Measurements from ENCODE around the gene VSTM4. TPM values are rescaled to one million over a fixed set of nuclear protein-coding genes. Genes with fewer than 3 reads are reported as not detected.

Gene VSTM4
- total and polyA plus RNA-seq, 2 experiments from 2014 or later = 9.5 to 12.3 TPM

GRCh38 chr10:49120911-49121310 lies 5.6 kb upstream of the VSTM4 start:
- Histone ChIP-seq H3K36me3 (ENCODE audit: low read depth) (no peaks in the 10 kb centered on the region), H3K27ac (no peak overlapping the region), H3K9ac (no peak overlapping the region), H3K9me3 (ENCODE audit: low read depth) (no peaks in the 10 kb centered on the region), H3K27me3 (replicated peaks; ENCODE audit: insufficient read depth) (no peaks in the 10 kb centered on the region), H3K4me2 (ENCODE audit: unreplicated experiment) (no peak overlapping the region), H2AFZ (no peak overlapping the region), H3K4me1 (ENCODE audit: insufficient read depth) (peaks cover 3% of the 10 kb centered on the region; the same call in 1 of the 2 replicates), H3K4me3 (no peak overlapping the region), H3K9me2 (ENCODE audit: insufficient read depth) (no peaks in the 10 kb centered on the region), H3F3A (ENCODE audit: insufficient read depth) (peaks cover 11% of the 10 kb centered on the region; the same call in 1 of the 2 replicates), H4K20me1 (ENCODE audit: insufficient read depth) (no peaks in the 10 kb centered on the region), H3K79me2 (ENCODE audit: insufficient read depth) (no peaks in the 10 kb centered on the region)
- no peak for DNase-seq
- no peak for TF ChIP-seq EZH2 (IDR thresholded peaks at IDR 0.05; ENCODE audit: insufficient read depth, poor library complexity, severe bottlenecking)
- no peak for TF ChIP-seq EZH2phosphoT487 (IDR thresholded peaks at IDR 0.05; ENCODE audit: insufficient read depth, low read depth)
- in situ Hi-C loops (cut with MboI) = no loop called here
- 91 to 98% methylated on average over 3 of the region's 3 CpGs for WGBS, 2 experiments (ENCODE audit: low coverage in 1 of 2, low lambda C conversion rate in 2 of 2, missing lambda C conversion rate in 2 of 2)

GRCh38 chr10:49119746-49120145 lies 4.4 kb upstream of the VSTM4 start:
- H3K4me2 ChIP-seq (ENCODE audit: unreplicated experiment) = no peak overlapping the region
- H3K27me3 ChIP-seq (replicated peaks; ENCODE audit: insufficient read depth) = no peaks in the 10 kb centered on the region
- no peak overlapping the region for H2AFZ ChIP-seq
- peaks cover 11% of the 10 kb centered on the region; the same call in 1 of the 2 replicates for H3F3A ChIP-seq (ENCODE audit: insufficient read depth)
- WGBS, 2 experiments (ENCODE audit: low coverage in 1 of 2, low lambda C conversion rate in 2 of 2, missing lambda C conversion rate in 2 of 2) = 33 to 39% methylated on average over 3 of the region's 3 CpGs
- no peak overlapping the region for H3K27ac ChIP-seq
- H3K4me3 ChIP-seq = no peak overlapping the region
- no peaks in the 10 kb centered on the region for H3K79me2 ChIP-seq (ENCODE audit: insufficient read depth)
- H4K20me1 ChIP-seq (ENCODE audit: insufficient read depth) = no peaks in the 10 kb centered on the region
- DNase-seq = peak; percentile 65
- H3K4me1 ChIP-seq (ENCODE audit: insufficient read depth) = peaks cover 3% of the 10 kb centered on the region; the same call in 1 of the 2 replicates
- H3K9me2 ChIP-seq (ENCODE audit: insufficient read depth) = no peaks in the 10 kb centered on the region
- in situ Hi-C loops (cut with MboI) = no loop called here
- TF ChIP-seq EZH2 (IDR thresholded peaks at IDR 0.05; ENCODE audit: insufficient read depth, poor library complexity, severe bottlenecking) (no peak), EZH2phosphoT487 (IDR thresholded peaks at IDR 0.05; ENCODE audit: insufficient read depth, low read depth) (no peak)
- H3K9me3 ChIP-seq (ENCODE audit: low read depth) = no peaks in the 10 kb centered on the region
- H3K9ac ChIP-seq = no peak overlapping the region
- H3K36me3 ChIP-seq (ENCODE audit: low read depth) = no peaks in the 10 kb centered on the region

- no peaks in the 10 kb centered on the region for H4K20me1 ChIP-seq (ENCODE audit: insufficient read depth)
- DNase-seq = no peak
- WGBS, 2 experiments (ENCODE audit: low coverage in 1 of 2, low lambda C conversion rate in 2 of 2, missing lambda C conversion rate in 2 of 2) = 66 to 72% methylated on average over 6 of the region's 6 CpGs
- H3K4me3 ChIP-seq = no peak overlapping the region
- H3K4me1 ChIP-seq (ENCODE audit: insufficient read depth) = peaks cover 15% of the 10 kb centered on the region
- H3K9me3 ChIP-seq (ENCODE audit: low read depth) = no peaks in the 10 kb centered on the region
- H3K4me2 ChIP-seq (ENCODE audit: unreplicated experiment) = no peak overlapping the region
- H3K79me2 ChIP-seq (ENCODE audit: insufficient read depth) = peaks cover 6% of the 10 kb centered on the region
- in situ Hi-C loops (cut with MboI) = no loop called here
- no peaks in the 10 kb centered on the region for H3K9me2 ChIP-seq (ENCODE audit: insufficient read depth)
- H3K27ac ChIP-seq = no peak overlapping the region
- H2AFZ ChIP-seq = no peak overlapping the region
- H3F3A ChIP-seq (ENCODE audit: insufficient read depth) = peaks cover 18% of the 10 kb centered on the region
- no peaks in the 10 kb centered on the region for H3K36me3 ChIP-seq (ENCODE audit: low read depth)
- TF ChIP-seq EZH2phosphoT487 (IDR thresholded peaks at IDR 0.05; ENCODE audit: insufficient read depth, low read depth) (no peak), EZH2 (IDR thresholded peaks at IDR 0.05; ENCODE audit: insufficient read depth, poor library complexity, severe bottlenecking) (no peak)
- H3K9ac ChIP-seq = no peak overlapping the region
- no peaks in the 10 kb centered on the region for H3K27me3 ChIP-seq (replicated peaks; ENCODE audit: insufficient read depth)
Observed at GRCh38 chr10:49118430-49119074, 3.2 kb upstream of the VSTM4 start.

- in situ Hi-C loops (cut with MboI) = no loop called here
- no peak for DNase-seq
- TF ChIP-seq EZH2phosphoT487 (IDR thresholded peaks at IDR 0.05; ENCODE audit: insufficient read depth, low read depth) (no peak), EZH2 (IDR thresholded peaks at IDR 0.05; ENCODE audit: insufficient read depth, poor library complexity, severe bottlenecking) (no peak)
- no peaks in the 10 kb centered on the region for H3K27me3 ChIP-seq (replicated peaks; ENCODE audit: insufficient read depth)
- H3K4me1 ChIP-seq (ENCODE audit: insufficient read depth) = peaks cover 22% of the 10 kb centered on the region
- no peaks in the 10 kb centered on the region for H4K20me1 ChIP-seq (ENCODE audit: insufficient read depth)
- H3K79me2 ChIP-seq (ENCODE audit: insufficient read depth) = peaks cover 16% of the 10 kb centered on the region
- H3K27ac ChIP-seq = no peak overlapping the region
- no peak overlapping the region for H3K4me3 ChIP-seq
- H3F3A ChIP-seq (ENCODE audit: insufficient read depth) = peaks cover 18% of the 10 kb centered on the region
- H2AFZ ChIP-seq = no peak overlapping the region
- 72 to 79% methylated on average over 4 of the region's 4 CpGs for WGBS, 2 experiments (ENCODE audit: low coverage in 1 of 2, low lambda C conversion rate in 2 of 2, missing lambda C conversion rate in 2 of 2)
- H3K9me3 ChIP-seq (ENCODE audit: low read depth) = no peaks in the 10 kb centered on the region
- H3K36me3 ChIP-seq (ENCODE audit: low read depth) = no peaks in the 10 kb centered on the region
- H3K9ac ChIP-seq = no peak overlapping the region
- no peak overlapping the region for H3K4me2 ChIP-seq (ENCODE audit: unreplicated experiment)
- H3K9me2 ChIP-seq (ENCODE audit: insufficient read depth) = no peaks in the 10 kb centered on the region
Observed at GRCh38 chr10:49117376-49118070, 2.2 kb upstream of the VSTM4 start.
